LNCaP clone FGC (cell line): Measurements from ENCODE around the gene TUG1.

Experiments used
- DNase-seq: peaks from one replicate; pipeline ENCODE4 v3.0.0-alpha.2; 2011; ENCODE audit warnings: low read depth
- H3K4me3 ChIP-seq: 2 replicates; pipeline ENCODE4 v1.5.1; 2011; ENCODE audit warnings: mild to moderate bottlenecking, low read depth, low read length, control low read depth
- CTCF ChIP-seq: IDR thresholded peaks from 2 replicates; pipeline ENCODE4 v1.5.1; 2012; ENCODE audit warnings: mild to moderate bottlenecking; ENCODE audit not compliant: control insufficient read depth, insufficient read depth; ENCODE audit errors: extremely low read depth

Gene TUG1

DNA sequence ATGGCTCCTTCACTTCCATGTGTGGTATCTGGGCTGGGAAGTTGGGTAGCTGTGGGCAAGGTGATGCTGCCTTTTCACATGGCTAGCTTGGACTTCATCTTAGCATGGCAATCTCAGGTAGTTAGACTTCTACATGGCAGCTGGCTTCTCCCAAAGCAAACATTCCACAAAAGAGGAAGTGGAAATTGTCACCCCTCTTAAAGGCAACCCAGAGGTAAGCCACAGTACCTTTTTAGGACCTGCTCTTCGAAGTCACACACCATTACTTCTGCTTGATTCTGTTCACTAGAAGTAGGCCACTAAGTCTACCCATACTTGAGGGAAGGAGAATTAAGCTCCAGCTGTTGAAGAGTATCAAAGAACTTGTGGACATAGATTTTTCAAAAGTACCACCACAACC lies 25.9 kb downstream of the TUG1 start:
- DNase-seq = no peak
- no peak overlapping the region for H3K4me3 ChIP-seq
- TF ChIP-seq CTCF = no peak

DNA sequence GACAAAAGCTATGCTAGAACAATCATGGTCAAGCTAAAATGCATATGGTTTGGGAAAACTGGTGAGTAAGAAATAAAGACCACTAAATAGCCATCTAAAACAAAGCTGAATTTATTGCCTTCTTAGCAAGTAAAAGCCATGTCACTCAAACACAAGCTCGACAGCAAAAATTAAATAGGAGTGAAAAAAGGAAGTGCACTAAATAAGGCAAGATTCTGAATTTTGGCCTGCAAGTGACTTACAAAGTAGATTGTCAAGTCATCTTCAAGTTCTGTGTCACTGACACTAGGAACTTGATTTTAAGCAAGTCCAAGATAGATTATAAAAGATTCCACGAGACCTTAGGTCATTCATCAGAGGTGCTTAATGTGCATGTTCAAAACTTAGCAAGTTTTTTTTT lies 27.4 kb downstream of the TUG1 start:
- H3K4me3 ChIP-seq = no peak overlapping the region
- TF ChIP-seq CTCF = no peak
- DNase-seq = no peak

DNA sequence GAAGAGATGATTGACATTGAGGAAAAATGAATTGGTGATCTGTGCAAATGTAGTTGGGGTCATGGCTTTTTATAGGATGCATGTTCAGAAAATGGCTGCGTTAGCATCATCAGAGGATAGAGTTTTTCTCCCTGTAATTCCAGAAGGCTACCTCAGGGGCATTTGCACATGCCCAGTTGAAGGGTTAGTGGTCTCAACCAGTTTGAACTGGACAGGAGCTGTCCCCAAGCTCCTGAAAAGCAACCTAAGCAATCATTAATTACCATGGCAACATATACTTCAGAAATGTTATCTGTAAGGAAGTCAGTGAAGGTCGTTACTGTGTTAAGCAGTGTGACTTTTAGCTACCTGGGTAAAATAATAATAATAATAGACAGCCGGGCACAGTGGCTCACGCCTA lies 29.3 kb downstream of the TUG1 start:
- no peak for TF ChIP-seq CTCF
- DNase-seq = no peak
- H3K4me3 ChIP-seq = no peak overlapping the region

DNA sequence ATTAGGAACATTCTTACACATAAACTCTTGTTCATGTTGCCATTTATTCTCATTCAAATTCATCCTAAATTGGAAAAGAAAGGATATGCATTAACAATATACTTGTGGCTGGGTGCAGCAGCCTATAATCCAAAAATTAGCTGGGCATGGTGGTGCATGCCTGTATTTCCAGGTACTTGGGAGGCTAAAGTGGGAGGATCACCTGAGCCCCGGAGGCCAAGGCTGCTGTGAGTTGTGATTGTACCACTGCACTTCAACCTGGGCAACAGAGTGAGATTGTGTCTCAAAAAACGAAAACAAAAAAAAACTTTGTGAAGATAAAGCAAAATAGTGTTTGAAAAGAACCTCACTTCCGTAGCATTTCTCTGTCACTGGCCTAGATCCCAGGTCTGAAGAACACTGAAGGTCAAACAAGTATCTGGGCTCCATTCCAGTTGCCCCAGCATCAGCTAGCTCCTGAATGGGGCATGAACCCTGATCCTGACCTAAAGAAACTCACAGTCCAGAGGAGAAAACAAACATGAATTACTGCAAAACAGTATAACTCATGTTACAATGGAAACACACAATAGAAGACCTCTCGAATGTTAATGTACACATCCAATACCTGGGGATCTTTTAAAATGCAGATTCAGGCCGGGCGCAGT lies 32.2 kb downstream of the TUG1 start:
- DNase-seq = no peak
- TF ChIP-seq CTCF = no peak
- H3K4me3 ChIP-seq = no peak overlapping the region

DNA sequence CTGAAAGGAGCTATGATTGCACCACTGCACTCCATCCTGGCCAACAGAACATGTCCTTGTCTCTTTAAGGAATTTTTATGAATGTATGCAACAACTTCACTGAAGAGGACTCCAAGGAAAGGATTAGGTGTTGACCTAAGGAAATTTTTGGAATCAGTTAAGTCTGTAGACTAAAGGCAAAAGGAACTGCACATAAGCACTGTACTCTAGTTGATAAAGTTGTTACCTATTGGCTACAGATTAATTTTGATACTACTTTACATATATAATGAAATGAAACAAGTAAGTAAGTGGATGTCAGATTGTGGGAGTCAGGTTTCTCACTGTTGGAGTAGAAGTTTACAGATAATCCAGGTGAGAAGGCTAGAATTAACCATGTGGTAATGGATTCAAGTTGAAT lies 36.5 kb downstream of the TUG1 start:
- no peak for DNase-seq
- no peak overlapping the region for H3K4me3 ChIP-seq
- no peak for TF ChIP-seq CTCF

- no peak overlapping the region for H3K4me3 ChIP-seq
- no peak for TF ChIP-seq CTCF
- DNase-seq = no peak
These were observed 50.3 kb downstream of the TUG1 start for GRCh38 chr22:31019191-31019930.

DNA sequence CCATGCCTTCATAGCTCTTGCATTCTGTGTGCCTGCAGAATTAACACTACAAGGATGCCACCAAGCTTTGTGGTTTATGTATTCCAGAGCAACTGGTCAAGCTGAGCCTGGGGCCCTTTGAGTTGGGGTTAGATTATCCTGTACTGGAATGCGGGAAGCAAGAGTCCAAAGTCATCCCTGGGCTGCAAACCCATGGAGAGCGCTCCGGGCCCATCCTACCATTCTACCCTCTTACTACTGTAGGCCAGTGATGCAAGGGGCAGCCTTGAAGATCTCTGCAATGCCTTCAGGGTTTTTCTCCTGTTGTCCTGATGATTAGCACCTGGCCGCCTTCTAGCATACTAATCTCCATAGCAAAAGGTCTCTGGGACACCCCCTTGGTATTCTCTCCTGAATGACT lies 51.3 kb downstream of the TUG1 start:
- TF ChIP-seq CTCF = no peak
- no peak overlapping the region for H3K4me3 ChIP-seq
- DNase-seq = no peak
